ENCODE measurements around the gene TNFRSF11A. TPM values are rescaled to one million over a fixed set of nuclear protein-coding genes. Genes with fewer than 3 reads are reported as not detected.

The TNFRSF11A gene
- total and polyA plus RNA-seq, 2 donors (not counting 1 experiment from before 2014, with no cell fraction given), result 0.01 to 1.7 TPM

DNA sequence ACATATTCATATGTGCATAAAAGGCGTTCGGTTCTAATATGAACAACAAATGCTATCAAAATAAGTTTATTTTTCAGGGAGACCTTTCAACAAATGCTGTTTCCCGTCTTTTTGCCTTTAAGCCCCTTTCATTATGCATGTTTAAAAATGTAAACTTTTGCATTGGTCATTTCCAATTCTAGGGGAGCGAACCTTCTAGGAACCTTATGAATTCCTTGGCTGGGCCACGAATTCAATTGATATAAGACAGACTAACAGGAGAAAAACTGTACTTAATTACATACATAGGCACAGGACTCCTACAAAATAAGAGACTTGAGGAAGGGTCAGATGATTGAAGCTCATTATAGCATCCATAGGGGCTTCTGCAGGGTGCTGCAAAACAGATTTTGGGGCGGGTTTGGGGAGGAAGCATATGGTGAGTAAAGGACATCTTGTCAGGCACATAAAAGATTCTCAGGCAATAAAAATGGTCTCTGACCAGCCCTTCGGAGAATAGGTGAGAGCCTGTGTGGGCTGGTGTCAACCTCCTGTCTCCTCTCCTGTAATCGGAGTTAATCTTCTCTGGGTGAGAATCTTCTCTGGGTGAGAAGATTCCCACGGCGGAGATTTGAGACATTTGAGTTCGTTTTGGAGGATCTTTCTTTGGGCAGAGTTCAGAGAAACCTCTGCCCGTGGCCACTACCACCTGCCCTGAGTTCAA is 1.7 kb downstream of the TNFRSF11A start:
- POLR2A ChIA-PET, result no interaction called here
- TF ChIP-seq, protein P1, sequence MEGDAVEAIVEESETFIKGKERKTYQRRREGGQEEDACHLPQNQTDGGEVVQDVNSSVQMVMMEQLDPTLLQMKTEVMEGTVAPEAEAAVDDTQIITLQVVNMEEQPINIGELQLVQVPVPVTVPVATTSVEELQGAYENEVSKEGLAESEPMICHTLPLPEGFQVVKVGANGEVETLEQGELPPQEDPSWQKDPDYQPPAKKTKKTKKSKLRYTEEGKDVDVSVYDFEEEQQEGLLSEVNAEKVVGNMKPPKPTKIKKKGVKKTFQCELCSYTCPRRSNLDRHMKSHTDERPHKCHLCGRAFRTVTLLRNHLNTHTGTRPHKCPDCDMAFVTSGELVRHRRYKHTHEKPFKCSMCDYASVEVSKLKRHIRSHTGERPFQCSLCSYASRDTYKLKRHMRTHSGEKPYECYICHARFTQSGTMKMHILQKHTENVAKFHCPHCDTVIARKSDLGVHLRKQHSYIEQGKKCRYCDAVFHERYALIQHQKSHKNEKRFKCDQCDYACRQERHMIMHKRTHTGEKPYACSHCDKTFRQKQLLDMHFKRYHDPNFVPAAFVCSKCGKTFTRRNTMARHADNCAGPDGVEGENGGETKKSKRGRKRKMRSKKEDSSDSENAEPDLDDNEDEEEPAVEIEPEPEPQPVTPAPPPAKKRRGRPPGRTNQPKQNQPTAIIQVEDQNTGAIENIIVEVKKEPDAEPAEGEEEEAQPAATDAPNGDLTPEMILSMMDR (IDR thresholded peaks at IDR 0.05), result no peak
- no peak for TF ChIP-seq EZH2 (IDR thresholded peaks at IDR 0.05; ENCODE audit: borderline replicate concordance, insufficient read depth, low read depth, low read length, poor library complexity, severe bottlenecking)
- ATAC-seq (ENCODE audit: low read depth), result no peak

DNA sequence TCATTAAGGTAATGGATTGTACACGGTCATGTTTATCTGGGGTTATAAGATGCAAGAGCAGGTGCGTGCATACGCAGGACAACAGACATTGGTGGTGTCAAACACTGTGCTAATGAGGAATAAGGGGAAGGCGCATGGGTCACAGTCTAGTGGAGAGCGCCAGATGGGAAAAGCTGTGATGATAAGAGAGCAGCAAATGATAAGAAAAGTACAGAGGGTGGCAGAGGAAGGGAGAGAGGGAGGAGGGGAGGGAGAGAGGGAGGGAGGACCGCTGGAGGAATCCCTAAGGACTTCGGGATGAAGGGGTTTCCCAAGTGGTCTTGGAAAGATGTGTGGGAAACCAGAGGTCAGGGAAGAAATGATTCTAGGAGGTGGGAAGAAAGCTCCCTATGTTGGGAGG is 2.9 kb downstream of the TNFRSF11A start:
- Mint-ChIP-seq H3K9me3 (ENCODE audit: insufficient read depth) (no peaks in the 10 kb centered on the region), H3K4me3 (no peak overlapping the region), H3K4me1 (peaks cover 22% of the 10 kb centered on the region), H3K27ac (no peak overlapping the region), H3K27me3 (peaks cover 80% of the 10 kb centered on the region)
- ATAC-seq (ENCODE audit: low read depth) (no peak), DNase-seq (no peak)
- Histone ChIP-seq H3K4me1 (ENCODE audit: control insufficient read depth in 2 of 2, insufficient read depth in 2 of 2, low read length in 2 of 2) (peaks cover 27% of the 10 kb centered on the region in 2 donors), H3K4me3 (ENCODE audit: control extremely low read depth in 1 of 5, extremely low read depth in 1 of 5, insufficient read depth in 1 of 5, low read depth in 2 of 5, low read length in 4 of 5) (no peak overlapping the region), H3K4me2 (replicated peaks; ENCODE audit: low read depth, low read length, poor library complexity, severe bottlenecking) (no peak overlapping the region), H3K9me3 (ENCODE audit: control extremely low read depth in 1 of 3, control insufficient read depth in 2 of 3, insufficient read depth in 1 of 3, low read length in 2 of 3) (peaks cover 0 to 8% (median 0%) of the 10 kb centered on the region in 3 donors), H3K9ac (ENCODE audit: low read length) (no peak overlapping the region), H3K79me2 (ENCODE audit: control insufficient read depth, insufficient read depth, low read length) (no peaks in the 10 kb centered on the region), H2AFZ (ENCODE audit: insufficient read depth, low read depth, low read length, poor library complexity, severe bottlenecking) (no peak overlapping the region), H3K27me3 (replicated peaks in 1 of 4; ENCODE audit: control extremely low read depth in 1 of 4, control insufficient read depth in 3 of 4, insufficient read depth in 4 of 4, low read length in 3 of 4) (peaks cover 0 to 62% (median 45%) of the 10 kb centered on the region in 4 experiments), H3K36me3 (replicated peaks in 1 of 2; ENCODE audit: control extremely low read depth in 1 of 2, control insufficient read depth in 1 of 2, extremely low read depth in 1 of 2, insufficient read depth in 2 of 2, low read length in 1 of 2) (no peaks in the 10 kb centered on the region), H3K27ac (ENCODE audit: low read length in 2 of 2) (no peak overlapping the region), H4K20me1 (ENCODE audit: control insufficient read depth, insufficient read depth, low read length, poor library complexity, severe bottlenecking) (no peaks in the 10 kb centered on the region)
- TF ChIP-seq, protein P1 (IDR thresholded peaks at IDR 0.05), result no peak
- no peak for TF ChIP-seq EZH2 (IDR thresholded peaks at IDR 0.05; ENCODE audit: borderline replicate concordance, insufficient read depth, low read depth, low read length, poor library complexity, severe bottlenecking)
- intact Hi-C loops (cut with micrococcal nuclease), result loop anchor here (5.0 kb wide), 1 partner anchor 389 kb away; the partner anchor contains the start of gene PHLPP1
- 97% methylated on average over 7 of the region's 7 CpGs for WGBS (ENCODE audit: insufficient coverage)
- ChIA-PET CTCF (no interaction called here), POLR2A (no interaction called here)

More for the DNA sequence above, 1.7 kb downstream of the TNFRSF11A start:
- H3K4me1 ChIP-seq (ENCODE audit: control insufficient read depth in 2 of 2, insufficient read depth in 2 of 2, low read length in 2 of 2), result peaks cover 27% of the 10 kb centered on the region in 2 donors
- H3K9me3 Mint-ChIP-seq (ENCODE audit: insufficient read depth), result no peaks in the 10 kb centered on the region
- no peaks in the 10 kb centered on the region for H3K36me3 ChIP-seq (replicated peaks in 1 of 2; ENCODE audit: control extremely low read depth in 1 of 2, control insufficient read depth in 1 of 2, extremely low read depth in 1 of 2, insufficient read depth in 2 of 2, low read length in 1 of 2)
- peaks cover 0 to 60% (median 45%) of the 10 kb centered on the region in 4 experiments for H3K27me3 ChIP-seq (replicated peaks in 1 of 4; ENCODE audit: control extremely low read depth in 1 of 4, control insufficient read depth in 3 of 4, insufficient read depth in 4 of 4, low read length in 3 of 4)
- H3K9me3 ChIP-seq (ENCODE audit: control extremely low read depth in 1 of 3, control insufficient read depth in 2 of 3, insufficient read depth in 1 of 3, low read length in 2 of 3), result peaks cover 0 to 8% (median 0%) of the 10 kb centered on the region in 3 donors
- no peak overlapping the region for H3K27ac Mint-ChIP-seq
- H3K9ac ChIP-seq (ENCODE audit: low read length), result no peak overlapping the region
- H3K79me2 ChIP-seq (ENCODE audit: control insufficient read depth, insufficient read depth, low read length), result no peaks in the 10 kb centered on the region
- H3K4me1 Mint-ChIP-seq, result peaks cover 22% of the 10 kb centered on the region
- H3K4me2 ChIP-seq (replicated peaks; ENCODE audit: low read depth, low read length, poor library complexity, severe bottlenecking), result peak overlapping the region; percentile 96
- no peaks in the 10 kb centered on the region for H4K20me1 ChIP-seq (ENCODE audit: control insufficient read depth, insufficient read depth, low read length, poor library complexity, severe bottlenecking)
- 95% methylated on average over 4 of the region's 12 CpGs for WGBS (ENCODE audit: insufficient coverage)
- intact Hi-C loops (cut with micrococcal nuclease), result loop anchor here (5.0 kb wide), 1 partner anchor 391 kb away; the partner anchor contains the start of gene PHLPP1
- H3K4me3 ChIP-seq (ENCODE audit: control extremely low read depth in 1 of 5, extremely low read depth in 1 of 5, insufficient read depth in 1 of 5, low read depth in 2 of 5, low read length in 4 of 5), result peak overlapping the region in 1 of 5 experiments; percentile 66
- no peak overlapping the region for H2AFZ ChIP-seq (ENCODE audit: insufficient read depth, low read depth, low read length, poor library complexity, severe bottlenecking)
- H3K27ac ChIP-seq (ENCODE audit: low read length in 2 of 2), result no peak overlapping the region
- H3K27me3 Mint-ChIP-seq, result peaks cover 70% of the 10 kb centered on the region
- CTCF ChIA-PET, result interaction anchor here (2.4 kb wide), 1 partner anchor 99 kb away, joined by 6 read pairs; no protein-coding TSS in a partner anchor
- peak overlapping the region; percentile 89 for H3K4me3 Mint-ChIP-seq
- DNase-seq, result no peak

Measured in B cell (primary cell).